GM23338 (cell line): ENCODE data around the gene RGS16. TPM values are rescaled to one million over a fixed set of nuclear protein-coding genes. Genes with fewer than 3 reads are reported as not detected.

Experiments
- ATAC-seq: fragments of 200-7000 bp; cut with Tn5 transposase; 3 replicates; pipeline ENCODE4 v1.9.1; 2020
- DNase-seq: peaks from one replicate; pipeline ENCODE4 v3.0.0-alpha.2; 2015; ENCODE audit warnings: low spot score
- H2AFZ ChIP-seq: fragments of 200-600 bp; sonication (generic); 2 replicates; pipeline ENCODE4 v1.8.0; 2016; ENCODE audit warnings: antibody characterized with exemption, mild to moderate bottlenecking, moderate library complexity
- H3F3A ChIP-seq: fragments of 200-600 bp; sonication (generic); replicated peaks from 2 replicates; pipeline ENCODE4 v1.8.0; 2017; ENCODE audit warnings: antibody characterized with exemption, mixed run types, low read depth
- H3K27ac ChIP-seq: fragments of 200-600 bp; sonication (generic); 2 replicates; pipeline ENCODE4 v1.6.1; 2016; ENCODE audit warnings: low read depth
- H3K27me3 ChIP-seq: fragments of 200-600 bp; sonication (generic); 2 replicates; pipeline ENCODE4 v1.8.0; 2016; ENCODE audit warnings: mild to moderate bottlenecking, mixed run types, moderate library complexity; ENCODE audit not compliant: insufficient read depth
- H3K36me3 ChIP-seq: fragments of 200-600 bp; sonication (generic); 2 replicates; pipeline ENCODE4 v1.8.0; 2016; ENCODE audit warnings: mild to moderate bottlenecking; ENCODE audit not compliant: insufficient read depth
- H3K4me1 ChIP-seq: fragments of 200-600 bp; sonication (generic); 2 replicates; pipeline ENCODE4 v1.8.0; 2016; ENCODE audit warnings: mild to moderate bottlenecking, moderate library complexity; ENCODE audit not compliant: insufficient read depth
- H3K4me2 ChIP-seq: fragments of 200-600 bp; sonication (generic); 2 replicates; pipeline ENCODE4 v1.7.1; 2017; ENCODE audit warnings: mixed run types
- H3K4me3 ChIP-seq: fragments of 200-600 bp; sonication (generic); 2 replicates; pipeline ENCODE4 v1.6.1; 2016; ENCODE audit warnings: mixed run types
- H3K79me2 ChIP-seq: fragments of 200-600 bp; sonication (generic); replicated peaks from 2 replicates; pipeline ENCODE4 v1.8.0; 2017; ENCODE audit warnings: mild to moderate bottlenecking; ENCODE audit not compliant: insufficient read depth
- H3K9me2 ChIP-seq: fragments of 200-600 bp; sonication (generic); 2 replicates; pipeline ENCODE4 v1.8.0; 2017; ENCODE audit not compliant: insufficient read depth
- H4K20me1 ChIP-seq: fragments of 200-600 bp; sonication (generic); replicated peaks from 2 replicates; pipeline ENCODE4 v1.8.0; 2017; ENCODE audit warnings: mild to moderate bottlenecking; ENCODE audit not compliant: insufficient read depth
- H3K27ac Mint-ChIP-seq: 2 replicates; pipeline ENCODE4 v1.8.0; 2020; ENCODE audit warnings: inconsistent platforms, mild to moderate bottlenecking, moderate library complexity, mixed read lengths
- H3K27me3 Mint-ChIP-seq: 3 replicates; pipeline ENCODE4 v1.8.0; 2022; ENCODE audit warnings: low read depth, mild to moderate bottlenecking, moderate library complexity, mixed read lengths, inconsistent platforms; ENCODE audit not compliant: insufficient read depth, poor library complexity
- H3K36me3 Mint-ChIP-seq: 3 replicates; pipeline ENCODE4 v1.8.0; 2021; ENCODE audit warnings: low read depth, mild to moderate bottlenecking, inconsistent platforms, moderate library complexity, mixed read lengths
- H3K4me1 Mint-ChIP-seq: 3 replicates; pipeline ENCODE4 v1.8.0; 2020; ENCODE audit warnings: mild to moderate bottlenecking, inconsistent platforms, mixed read lengths
- H3K4me3 Mint-ChIP-seq: 3 replicates; pipeline ENCODE4 v1.8.0; 2021; ENCODE audit warnings: moderate library complexity, mild to moderate bottlenecking, inconsistent platforms, mixed read lengths
- H3K9me3 Mint-ChIP-seq: 3 replicates; pipeline ENCODE4 v1.8.0; 2020; ENCODE audit warnings: moderate library complexity, mild to moderate bottlenecking, inconsistent platforms, mixed read lengths
- CREB1 ChIP-seq: fragments of 250-450 bp; sonication (Bioruptor Pico); IDR thresholded peaks from 2 replicates; pipeline ENCODE4 v1.5.0; 2020; ENCODE audit warnings: low read depth, mild to moderate bottlenecking, moderate library complexity
- CTCF ChIP-seq, 2 experiments: fragments of 200-600 bp in 1 of 2; sonication (generic) in 1 of 2; conservative IDR thresholded peaks; 2 replicates each; pipeline versions ENCODE4 v1.5.1 to v1.6.1; 2016 to 2017; ENCODE audit warnings: antibody characterized with exemption in 2 of 2, low read depth in 2 of 2, mild to moderate bottlenecking in 2 of 2, moderate library complexity in 1 of 2
- ETS1 ChIP-seq: IDR thresholded peaks from 2 replicates; pipeline ENCODE4 v1.6.1; 2016; ENCODE audit warnings: antibody characterized with exemption
- EZH2 ChIP-seq: fragments of 200-600 bp; sonication (generic); IDR thresholded peaks from one replicate; pipeline ENCODE4 v1.8.0; 2017; ENCODE audit warnings: antibody characterized with exemption, mild to moderate bottlenecking, low read depth; ENCODE audit not compliant: unreplicated experiment
- EZH2phosphoT487 ChIP-seq: fragments of 200-600 bp; sonication (generic); IDR thresholded peaks from one replicate; pipeline ENCODE4 v1.8.1; 2018; ENCODE audit warnings: antibody characterized with exemption; ENCODE audit not compliant: unreplicated experiment
- JUNB ChIP-seq: IDR thresholded peaks from one replicate; pipeline ENCODE4 v1.6.1; 2016; ENCODE audit warnings: antibody characterized with exemption; ENCODE audit not compliant: unreplicated experiment
- NANOG ChIP-seq: IDR thresholded peaks from 2 replicates; pipeline ENCODE4 v1.6.1; 2016; ENCODE audit warnings: antibody characterized with exemption, borderline replicate concordance
- POLR2AphosphoS5 ChIP-seq: IDR thresholded peaks from 2 replicates; pipeline ENCODE4 v1.6.1; 2016; ENCODE audit warnings: antibody characterized with exemption, low read depth
- REST ChIP-seq: IDR thresholded peaks from one replicate; pipeline ENCODE4 v1.6.1; 2018; ENCODE audit warnings: antibody characterized with exemption; ENCODE audit not compliant: unreplicated experiment
- STAT1 ChIP-seq: IDR thresholded peaks from one replicate; pipeline ENCODE4 v1.6.1; 2016; ENCODE audit warnings: antibody characterized with exemption; ENCODE audit not compliant: unreplicated experiment
- ZNF114 ChIP-seq: fragments of 250-450 bp; sonication (Bioruptor Pico); IDR thresholded peaks from 2 replicates; pipeline ENCODE4 v1.5.0; 2020; ENCODE audit warnings: mild to moderate bottlenecking, moderate library complexity
- ZNF331 ChIP-seq: fragments of 250-450 bp; sonication (Bioruptor Pico); IDR thresholded peaks from 2 replicates; pipeline ENCODE4 v1.5.0; 2020; ENCODE audit warnings: low read depth, mild to moderate bottlenecking, moderate library complexity
- polyA plus RNA-seq: library from polyadenylated mRNA; unstranded; fragments of >200 nt; fragmentation: Nextera tagmentation; extraction: Ambion mirVana; gene quantifications from 2 replicates; pipeline ENCODE4 v1.2.1, GENCODE V29; 2016
- total RNA-seq: library from RNA; depleted of rRNA; stranded (reverse); fragments of >200 nt; shearing (Covaris generic); gene quantifications from 2 replicates; pipeline ENCODE4 v1.2.3, GENCODE V29; 2014
- TF ChIP-seq, protein P1 (sequence below): fragments of 250-450 bp; sonication (Bioruptor Pico); IDR thresholded peaks from 2 replicates; pipeline ENCODE4 v1.5.0; 2020; ENCODE audit warnings: mild to moderate bottlenecking, moderate library complexity

The RGS16 gene
- total and polyA plus RNA-seq, 2 experiments from 2014 or later, result 15.4 to 31.6 TPM

DNA sequence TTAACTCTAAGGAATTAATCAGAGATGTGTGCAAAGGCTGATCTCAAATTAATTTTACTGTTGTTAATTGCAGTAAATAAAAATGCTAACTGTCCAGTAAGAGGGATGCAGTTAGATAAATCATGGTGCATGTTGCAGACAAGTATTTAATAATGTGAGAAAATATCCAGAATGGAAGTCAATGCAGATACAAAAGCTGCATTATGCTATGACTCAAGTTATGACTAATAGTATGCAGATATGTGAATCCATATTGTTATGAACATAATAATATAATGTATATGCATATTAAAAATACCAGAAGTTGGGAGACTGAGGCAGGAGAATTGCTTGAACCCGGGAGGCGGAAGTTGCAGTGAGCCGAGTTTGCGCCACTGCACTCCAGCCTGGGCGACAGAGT lies 36.6 kb downstream of the RGS16 start:
- Mint-ChIP-seq H3K9me3 (no peaks in the 10 kb centered on the region; the same call in 2 of the 3 replicates), H3K36me3 (no peaks in the 10 kb centered on the region), H3K27me3 (no peaks in the 10 kb centered on the region), H3K4me1 (no peaks in the 10 kb centered on the region; the same call in 2 of the 3 replicates), H3K4me3 (no peak overlapping the region), H3K27ac (no peak overlapping the region)
- no peak overlapping the region for H2AFZ ChIP-seq
- H3F3A ChIP-seq, result no peaks in the 10 kb centered on the region
- no peaks in the 10 kb centered on the region for H3K27me3 ChIP-seq
- DNase-seq, result no peak
- 0 out of 2 replicates have a peak, but pooled peaks cover 3% of the 10 kb centered on the region for H3K9me2 ChIP-seq
- no peak overlapping the region for H3K4me3 ChIP-seq
- no peaks in the 10 kb centered on the region for H4K20me1 ChIP-seq
- TF ChIP-seq CREB1 (CRISPR knock-in tag) (no peak), EZH2phosphoT487 (no peak), REST (no peak), POLR2AphosphoS5 (no peak), JUNB (no peak), ZNF331 (CRISPR knock-in tag) (no peak), CTCF (conservative IDR thresholded peaks at IDR 0.05; ENCODE audit: low read depth in 2 of 2) (no peak), ZNF114 (CRISPR knock-in tag) (no peak), NANOG (no peak), STAT1 (no peak), EZH2 (no peak), ETS1 (no peak)
- TF ChIP-seq, protein P1, sequence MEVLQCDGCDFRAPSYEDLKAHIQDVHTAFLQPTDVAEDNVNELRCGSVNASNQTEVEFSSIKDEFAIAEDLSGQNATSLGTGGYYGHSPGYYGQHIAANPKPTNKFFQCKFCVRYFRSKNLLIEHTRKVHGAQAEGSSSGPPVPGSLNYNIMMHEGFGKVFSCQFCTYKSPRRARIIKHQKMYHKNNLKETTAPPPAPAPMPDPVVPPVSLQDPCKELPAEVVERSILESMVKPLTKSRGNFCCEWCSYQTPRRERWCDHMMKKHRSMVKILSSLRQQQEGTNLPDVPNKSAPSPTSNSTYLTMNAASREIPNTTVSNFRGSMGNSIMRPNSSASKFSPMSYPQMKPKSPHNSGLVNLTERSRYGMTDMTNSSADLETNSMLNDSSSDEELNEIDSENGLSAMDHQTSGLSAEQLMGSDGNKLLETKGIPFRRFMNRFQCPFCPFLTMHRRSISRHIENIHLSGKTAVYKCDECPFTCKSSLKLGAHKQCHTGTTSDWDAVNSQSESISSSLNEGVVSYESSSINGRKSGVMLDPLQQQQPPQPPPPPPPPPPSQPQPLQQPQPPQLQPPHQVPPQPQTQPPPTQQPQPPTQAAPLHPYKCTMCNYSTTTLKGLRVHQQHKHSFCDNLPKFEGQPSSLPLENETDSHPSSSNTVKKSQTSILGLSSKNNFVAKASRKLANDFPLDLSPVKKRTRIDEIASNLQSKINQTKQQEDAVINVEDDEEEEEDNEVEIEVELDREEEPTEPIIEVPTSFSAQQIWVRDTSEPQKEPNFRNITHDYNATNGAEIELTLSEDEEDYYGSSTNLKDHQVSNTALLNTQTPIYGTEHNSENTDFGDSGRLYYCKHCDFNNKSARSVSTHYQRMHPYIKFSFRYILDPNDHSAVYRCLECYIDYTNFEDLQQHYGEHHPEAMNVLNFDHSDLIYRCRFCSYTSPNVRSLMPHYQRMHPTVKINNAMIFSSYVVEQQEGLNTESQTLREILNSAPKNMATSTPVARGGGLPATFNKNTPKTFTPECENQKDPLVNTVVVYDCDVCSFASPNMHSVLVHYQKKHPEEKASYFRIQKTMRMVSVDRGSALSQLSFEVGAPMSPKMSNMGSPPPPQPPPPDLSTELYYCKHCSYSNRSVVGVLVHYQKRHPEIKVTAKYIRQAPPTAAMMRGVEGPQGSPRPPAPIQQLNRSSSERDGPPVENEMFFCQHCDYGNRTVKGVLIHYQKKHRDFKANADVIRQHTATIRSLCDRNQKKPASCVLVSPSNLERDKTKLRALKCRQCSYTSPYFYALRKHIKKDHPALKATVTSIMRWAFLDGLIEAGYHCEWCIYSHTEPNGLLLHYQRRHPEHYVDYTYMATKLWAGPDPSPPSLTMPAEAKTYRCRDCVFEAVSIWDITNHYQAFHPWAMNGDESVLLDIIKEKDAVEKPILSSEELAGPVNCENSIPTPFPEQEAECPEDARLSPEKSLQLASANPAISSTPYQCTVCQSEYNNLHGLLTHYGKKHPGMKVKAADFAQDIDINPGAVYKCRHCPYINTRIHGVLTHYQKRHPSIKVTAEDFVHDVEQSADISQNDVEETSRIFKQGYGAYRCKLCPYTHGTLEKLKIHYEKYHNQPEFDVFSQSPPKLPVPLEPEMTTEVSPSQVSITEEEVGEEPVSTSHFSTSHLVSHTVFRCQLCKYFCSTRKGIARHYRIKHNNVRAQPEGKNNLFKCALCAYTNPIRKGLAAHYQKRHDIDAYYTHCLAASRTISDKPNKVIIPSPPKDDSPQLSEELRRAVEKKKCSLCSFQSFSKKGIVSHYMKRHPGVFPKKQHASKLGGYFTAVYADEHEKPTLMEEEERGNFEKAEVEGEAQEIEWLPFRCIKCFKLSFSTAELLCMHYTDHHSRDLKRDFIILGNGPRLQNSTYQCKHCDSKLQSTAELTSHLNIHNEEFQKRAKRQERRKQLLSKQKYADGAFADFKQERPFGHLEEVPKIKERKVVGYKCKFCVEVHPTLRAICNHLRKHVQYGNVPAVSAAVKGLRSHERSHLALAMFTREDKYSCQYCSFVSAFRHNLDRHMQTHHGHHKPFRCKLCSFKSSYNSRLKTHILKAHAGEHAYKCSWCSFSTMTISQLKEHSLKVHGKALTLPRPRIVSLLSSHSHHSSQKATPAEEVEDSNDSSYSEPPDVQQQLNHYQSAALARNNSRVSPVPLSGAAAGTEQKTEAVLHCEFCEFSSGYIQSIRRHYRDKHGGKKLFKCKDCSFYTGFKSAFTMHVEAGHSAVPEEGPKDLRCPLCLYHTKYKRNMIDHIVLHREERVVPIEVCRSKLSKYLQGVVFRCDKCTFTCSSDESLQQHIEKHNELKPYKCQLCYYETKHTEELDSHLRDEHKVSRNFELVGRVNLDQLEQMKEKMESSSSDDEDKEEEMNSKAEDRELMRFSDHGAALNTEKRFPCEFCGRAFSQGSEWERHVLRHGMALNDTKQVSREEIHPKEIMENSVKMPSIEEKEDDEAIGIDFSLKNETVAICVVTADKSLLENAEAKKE (CRISPR knock-in tag), result no peak
- H3K36me3 ChIP-seq, result no peaks in the 10 kb centered on the region
- H3K79me2 ChIP-seq, result no peaks in the 10 kb centered on the region
- no peaks in the 10 kb centered on the region for H3K4me1 ChIP-seq
- no peak overlapping the region for H3K27ac ChIP-seq
- no peak for ATAC-seq
- no peak overlapping the region for H3K4me2 ChIP-seq
